ENCODE data around the gene FAM162B.
"Not testable (repeated sequence)": the region's sequence is repeated elsewhere in the genome, so short reads cannot be mapped to it uniquely, and the experiment has no call there.

Gene FAM162B

GRCh38 chr6:116726947-116727346, 38.6 kb downstream of the FAM162B start:
- no peak for DNase-seq (ENCODE audit: low spot score)

GRCh38 chr6:116714761-116715160, 50.8 kb downstream of the FAM162B start:
- DNase-seq (ENCODE audit: low spot score): no peak

- DNase-seq (ENCODE audit: low spot score): no peak
Observed at GRCh38 chr6:116714296-116714695, 51.2 kb downstream of the FAM162B start.

GRCh38 chr6:116705917-116706316, 59.6 kb downstream of the FAM162B start:
- no peak for DNase-seq (ENCODE audit: low spot score)

- DNase-seq (ENCODE audit: low spot score): not testable (repeated sequence)
Observed at GRCh38 chr6:116703888-116704287, 61.6 kb downstream of the FAM162B start.
